HFFc6 (cell line): ENCODE data around the gene PPRC1. TPM values are rescaled to one million over a fixed set of nuclear protein-coding genes. Genes with fewer than 3 reads are reported as not detected.
A peak's percentile ranks its signal among the peaks of the same experiment; 100 is the strongest.

Experiments used
- DNase-seq: peaks from one replicate; pipeline ENCODE4 v3.0.0-alpha.2; 2018
- H3K27ac Mint-ChIP-seq: 2 replicates; pipeline ENCODE4 v1.8.0; 2020; ENCODE audit warnings: mild to moderate bottlenecking, mixed read lengths
- H3K27me3 Mint-ChIP-seq: 2 replicates; pipeline ENCODE4 v1.8.0; 2021; ENCODE audit warnings: mild to moderate bottlenecking, moderate library complexity, mixed read lengths; ENCODE audit not compliant: insufficient read depth
- H3K36me3 Mint-ChIP-seq: 2 replicates; pipeline ENCODE4 v1.8.0; 2021; ENCODE audit warnings: low read depth, mixed read lengths
- H3K4me1 Mint-ChIP-seq: 2 replicates; pipeline ENCODE4 v1.8.0; 2020; ENCODE audit warnings: low read depth, mixed read lengths
- H3K4me3 Mint-ChIP-seq: 2 replicates; pipeline ENCODE4 v1.8.0; 2020; ENCODE audit warnings: mild to moderate bottlenecking, moderate library complexity, mixed read lengths
- H3K9me3 Mint-ChIP-seq: 2 replicates; pipeline ENCODE4 v1.8.0; 2020; ENCODE audit warnings: mild to moderate bottlenecking, mixed read lengths
- CTCF ChIP-seq: fragments of 200-600 bp; sonication (generic); IDR thresholded peaks from 2 replicates; pipeline ENCODE4 v1.5.0; 2021; ENCODE audit warnings: antibody characterized with exemption, mild to moderate bottlenecking
- total RNA-seq, 6 experiments: library from RNA; stranded (reverse); fragmentation: NEBNext Ultra II Directional; extraction: Animal tissue kit (Norgen Biotek cat#: 25700); gene quantifications; 2 replicates in 1 of 6; 3 replicates in 5 of 6; pipeline ENCODE4 v1.2.3, GENCODE V29; 2021

Gene PPRC1
- total RNA-seq, 6 experiments from 2014 or later = 49.4 to 56.6 (median 53.8) TPM

- H3K36me3 Mint-ChIP-seq = no peaks in the 10 kb centered on the region
- peaks cover 75% of the 10 kb centered on the region for H3K4me1 Mint-ChIP-seq
- H3K27me3 Mint-ChIP-seq = peaks cover 2% of the 10 kb centered on the region; the same call in 1 of the 2 replicates
- no peak for DNase-seq
- H3K9me3 Mint-ChIP-seq = no peaks in the 10 kb centered on the region
- no peak for TF ChIP-seq CTCF
- H3K27ac Mint-ChIP-seq = peak overlapping the region; percentile 94
- H3K4me3 Mint-ChIP-seq = peak overlapping the region; percentile 91
Observed at GRCh38 chr10:102118867-102119266, 14.0 kb upstream of the PPRC1 start.

GRCh38 chr10:102119417-102120141, 13.3 kb upstream of the PPRC1 start:
- TF ChIP-seq CTCF = no peak
- H3K4me1 Mint-ChIP-seq = peaks cover 74% of the 10 kb centered on the region
- no peaks in the 10 kb centered on the region for H3K36me3 Mint-ChIP-seq
- H3K27ac Mint-ChIP-seq = peak overlapping the region; percentile 94
- peak; percentile 71 for DNase-seq
- H3K4me3 Mint-ChIP-seq = peak overlapping the region; percentile 91
- peaks cover 2% of the 10 kb centered on the region; the same call in 1 of the 2 replicates for H3K27me3 Mint-ChIP-seq
- H3K9me3 Mint-ChIP-seq = no peaks in the 10 kb centered on the region

- H3K27me3 Mint-ChIP-seq = peaks cover 2% of the 10 kb centered on the region; the same call in 1 of the 2 replicates
- H3K4me1 Mint-ChIP-seq = peaks cover 66% of the 10 kb centered on the region
- peak; percentile 62 for DNase-seq
- H3K4me3 Mint-ChIP-seq = peak within 1 kb of the TSS; percentile 91
- H3K36me3 Mint-ChIP-seq = no peaks in the 10 kb centered on the region
- H3K27ac Mint-ChIP-seq = peak within 1 kb of the TSS; percentile 94
- H3K9me3 Mint-ChIP-seq = no peaks in the 10 kb centered on the region
- TF ChIP-seq CTCF = peak; percentile 30; the same call in 1 of the 2 replicates
Observed at GRCh38 chr10:102120142-102120990, 12.5 kb upstream of the PPRC1 start, which contains the start of gene LDB1. Gene LDB1 (minus strand): TSS chr10:102120368. CDS start chr10:102120110, 258 bp downstream.

- H3K9me3 Mint-ChIP-seq = no peaks in the 10 kb centered on the region
- peaks cover 58% of the 10 kb centered on the region for H3K4me1 Mint-ChIP-seq
- peak; percentile 70 for DNase-seq
- H3K4me3 Mint-ChIP-seq = peak overlapping the region; percentile 91
- TF ChIP-seq CTCF = no peak
- peaks cover 2% of the 10 kb centered on the region; the same call in 1 of the 2 replicates for H3K27me3 Mint-ChIP-seq
- H3K36me3 Mint-ChIP-seq = no peaks in the 10 kb centered on the region
- peak overlapping the region; percentile 85 for H3K27ac Mint-ChIP-seq
Observed at GRCh38 chr10:102120991-102121738, 11.7 kb upstream of the PPRC1 start.

- 0 out of 2 replicates have a peak, but pooled peaks cover 4% of the 10 kb centered on the region for H3K36me3 Mint-ChIP-seq
- H3K27ac Mint-ChIP-seq = peak overlapping the region; percentile 85
- H3K27me3 Mint-ChIP-seq = peaks cover 2% of the 10 kb centered on the region; the same call in 1 of the 2 replicates
- peak; percentile 30 for DNase-seq
- peaks cover 51% of the 10 kb centered on the region for H3K4me1 Mint-ChIP-seq
- peak; percentile 47; the same call in 1 of the 2 replicates for TF ChIP-seq CTCF
- H3K4me3 Mint-ChIP-seq = peak overlapping the region; percentile 91
- no peaks in the 10 kb centered on the region for H3K9me3 Mint-ChIP-seq
Observed at GRCh38 chr10:102121739-102122372, 11.0 kb upstream of the PPRC1 start.
